Mesenteric fat pad (tissue), 1 donor: ENCODE measurements around the gene NOX3. TPM values are rescaled to one million over a fixed set of nuclear protein-coding genes. Genes with fewer than 3 reads are reported as not detected.
"Not testable (repeated sequence)": the region's sequence is repeated elsewhere in the genome, so short reads cannot be mapped to it uniquely, and the experiment has no call there.

Experiments used
- DNase-seq: peaks from one replicate; pipeline ENCODE4 v3.0.0-alpha.2; 2020; ENCODE audit warnings: low spot score
- total RNA-seq: library from RNA; stranded (reverse); fragmentation: NEBNext Ultra II Directional; extraction: Animal tissue kit (Norgen Biotek cat#: 25700); gene quantifications from one replicate; pipeline ENCODE4 v1.2.1, GENCODE V29; 2021
- donor health status: DM: yes; HTN: yes; CAD: no.

Gene NOX3
- total RNA-seq, 1 donor from 2014 or later: not detected

DNA sequence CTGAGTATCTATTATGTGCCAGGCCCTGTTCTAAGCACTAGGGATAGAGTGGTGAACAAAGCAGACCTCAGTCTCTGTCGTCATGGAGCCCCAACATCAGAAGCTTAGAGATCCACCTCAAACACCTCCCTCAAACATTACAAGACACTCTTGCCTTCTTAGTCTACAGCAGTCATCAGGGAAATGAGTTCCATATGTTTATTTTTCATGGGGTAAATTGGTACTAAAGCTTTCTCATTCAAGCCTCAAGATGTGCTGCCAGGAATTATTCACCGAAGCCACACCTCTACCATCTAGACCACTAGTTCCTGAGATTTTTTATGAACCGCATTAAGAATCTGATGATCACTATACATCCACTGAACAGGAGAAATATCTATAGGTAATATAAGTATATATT lies 82.4 kb downstream of the NOX3 start:
- no peak for DNase-seq

DNA sequence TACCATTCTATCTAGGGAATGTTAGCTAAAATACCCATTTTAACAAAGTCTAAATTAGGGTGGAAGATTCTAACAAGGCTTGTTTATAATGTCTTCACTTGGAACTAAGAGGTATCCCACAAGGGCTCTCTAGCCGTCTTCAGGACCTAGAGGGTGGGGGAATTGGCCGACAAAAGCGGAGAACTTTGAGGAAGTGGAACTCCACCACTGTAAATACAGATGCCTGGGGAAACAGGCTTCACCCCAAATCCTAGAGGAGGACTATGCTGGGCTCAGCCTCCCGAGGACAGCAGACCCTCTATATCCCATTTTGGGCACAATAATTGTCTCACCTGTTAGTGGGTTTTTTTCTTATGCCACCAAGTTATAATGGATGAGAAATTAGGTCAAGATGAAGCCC lies 83.4 kb downstream of the NOX3 start:
- DNase-seq: no peak

DNA sequence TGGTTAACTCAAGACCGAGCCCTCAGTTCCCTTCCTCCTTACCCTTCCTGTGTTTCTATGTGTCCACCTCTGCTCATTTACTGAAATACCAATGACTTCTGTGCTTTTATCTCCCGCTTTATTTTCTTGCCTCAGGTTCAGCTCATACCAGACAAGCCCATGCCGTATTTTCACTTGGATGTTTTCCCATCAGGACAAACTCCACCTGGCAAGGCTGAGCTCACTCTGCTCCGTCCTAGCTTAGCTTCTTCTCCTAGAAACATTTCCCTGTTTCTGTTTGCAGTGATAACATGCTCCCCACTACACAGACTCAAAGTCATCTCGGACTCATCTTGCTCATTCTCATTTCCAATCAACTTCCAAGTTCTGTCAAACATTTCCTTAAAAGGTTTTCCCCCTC lies 84.4 kb downstream of the NOX3 start:
- no peak for DNase-seq

DNA sequence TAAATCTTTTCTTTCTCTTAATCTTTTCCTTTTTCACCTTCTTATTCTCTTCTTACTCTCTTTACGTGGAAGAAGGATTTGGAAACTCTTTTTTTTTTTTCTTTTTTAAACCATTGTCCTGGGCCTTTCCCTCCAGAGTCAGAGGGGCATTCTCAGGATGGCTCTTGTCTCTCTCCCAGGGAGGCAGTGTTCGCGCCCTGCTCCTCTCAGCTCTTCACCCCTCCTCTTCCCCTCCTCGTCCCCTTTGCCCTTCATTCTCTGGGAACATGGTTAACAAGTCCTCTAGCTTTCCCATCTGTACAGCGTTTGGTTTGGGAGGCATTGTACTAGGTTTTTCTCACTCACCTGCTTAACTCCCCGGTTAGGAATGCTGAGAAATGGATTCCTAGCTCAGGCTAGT lies 89.3 kb downstream of the NOX3 start:
- DNase-seq: no peak

DNA sequence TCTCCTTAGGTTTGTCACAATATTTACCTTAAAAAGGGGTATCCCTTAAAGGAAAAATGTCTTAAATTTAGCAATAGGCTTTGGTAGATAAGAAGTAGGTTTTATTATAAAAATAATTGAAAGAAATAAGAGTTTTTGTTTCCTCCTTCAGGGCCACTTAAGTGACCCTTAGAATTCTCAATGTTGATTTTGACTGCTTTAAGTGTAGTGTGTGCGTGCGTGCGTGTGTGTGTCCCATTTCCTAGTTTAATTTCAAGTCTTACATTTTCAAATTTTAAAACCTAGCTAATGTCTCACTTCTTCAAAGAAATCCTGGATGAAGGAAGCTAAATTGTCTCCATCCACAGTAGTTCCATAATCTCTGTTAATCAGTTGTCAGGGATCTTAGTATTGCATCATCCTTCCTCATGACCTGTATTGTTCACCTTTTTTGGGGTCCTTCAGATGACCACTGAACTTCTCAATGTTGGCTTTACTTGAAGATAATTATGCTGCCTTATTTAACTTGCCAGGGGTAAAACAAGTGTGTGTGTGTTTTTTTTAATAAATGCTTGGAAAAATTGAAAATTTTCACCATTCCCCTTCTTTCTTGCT lies 90.7 kb downstream of the NOX3 start:
- DNase-seq: no peak

DNA sequence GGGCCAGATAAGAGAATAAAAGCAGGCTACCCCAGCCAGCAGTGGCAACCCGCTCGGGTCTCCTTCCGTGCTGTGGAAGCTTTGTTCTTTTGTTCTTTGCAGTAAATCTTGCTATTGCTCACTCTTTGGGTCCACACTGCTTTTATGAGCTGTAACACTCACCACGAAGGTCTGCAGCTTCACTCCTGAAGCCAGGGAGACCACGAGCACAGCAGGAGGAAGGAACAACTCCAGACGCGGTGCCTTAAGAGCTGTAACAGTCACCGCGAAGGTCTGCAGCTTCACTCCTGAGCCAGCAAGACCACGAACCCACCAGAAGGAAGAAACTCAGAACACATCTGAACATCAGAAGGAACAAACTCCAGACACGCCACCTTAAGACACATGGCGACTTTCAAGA lies 91.6 kb downstream of the NOX3 start:
- not testable (repeated sequence) for DNase-seq

DNA sequence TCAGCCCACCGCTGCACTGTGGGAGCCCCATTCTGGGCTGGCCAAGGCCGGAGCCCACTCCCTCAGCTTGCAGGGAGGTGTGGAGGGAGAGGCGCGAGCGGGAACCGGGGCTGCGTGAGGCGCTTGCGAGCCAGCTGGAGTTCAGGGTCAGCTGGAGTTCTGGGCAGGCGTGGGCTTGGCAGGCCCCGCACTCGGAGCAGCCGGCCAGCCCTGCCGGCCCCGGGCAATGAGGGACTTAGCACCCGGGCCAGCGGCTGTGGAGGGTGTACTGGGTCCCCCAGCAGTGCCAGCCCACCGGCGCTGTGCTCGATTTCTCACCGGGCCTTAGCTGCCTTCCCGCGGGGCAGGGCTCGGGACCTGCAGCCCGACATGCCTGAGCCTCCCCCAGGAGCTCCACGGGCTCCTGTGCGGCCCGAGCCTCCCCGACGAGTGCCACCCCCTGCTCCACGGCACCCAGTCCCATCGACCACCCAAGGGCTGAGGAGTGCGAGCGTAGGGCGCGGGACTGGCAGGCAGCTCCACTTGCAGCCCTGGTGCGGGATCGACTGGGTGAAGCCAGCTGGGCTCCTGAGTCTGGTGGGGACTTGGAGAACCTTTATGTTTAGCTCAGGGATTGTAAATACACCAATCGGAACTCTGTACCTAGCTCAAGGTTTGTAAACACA lies 92.5 kb downstream of the NOX3 start:
- not testable (repeated sequence) for DNase-seq

DNA sequence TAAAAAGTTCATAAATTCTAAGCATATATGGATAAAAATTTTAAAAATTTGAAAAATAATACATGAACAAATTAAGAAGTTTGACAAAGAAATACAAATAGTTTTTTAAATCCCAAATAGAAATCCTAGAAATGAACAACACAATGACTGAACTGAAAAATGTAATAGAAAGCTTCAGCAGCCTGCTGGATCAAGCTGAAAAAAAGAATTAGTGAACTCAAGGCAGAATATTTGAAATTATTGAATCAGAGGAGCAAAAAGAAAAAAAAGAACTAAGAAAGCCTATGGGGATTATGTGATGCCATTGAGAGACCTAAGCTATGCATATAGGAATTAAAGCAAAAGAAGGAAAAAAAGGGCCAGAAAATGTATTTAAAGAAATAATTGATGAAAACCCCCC lies 101.5 kb downstream of the NOX3 start:
- DNase-seq: no peak

DNA sequence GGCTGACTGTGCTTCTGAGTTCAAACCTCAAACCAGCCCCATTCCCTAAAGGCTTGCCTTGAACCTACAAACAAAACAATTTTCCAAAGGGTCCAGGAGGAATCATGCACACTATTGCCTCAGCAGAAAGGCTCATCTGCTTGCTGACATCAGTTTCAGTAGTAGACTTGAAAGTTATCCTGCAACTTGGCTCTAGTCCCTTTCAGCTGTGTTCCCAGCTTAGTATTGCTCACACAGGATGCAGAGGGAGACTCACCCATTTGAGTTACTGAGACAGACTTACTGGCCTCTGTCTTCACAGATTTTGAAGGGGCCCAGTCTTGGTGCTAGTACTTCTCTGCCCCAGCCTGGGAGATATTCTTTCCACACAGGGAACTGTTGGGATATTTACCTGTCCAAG lies 102.8 kb downstream of the NOX3 start:
- no peak for DNase-seq

DNA sequence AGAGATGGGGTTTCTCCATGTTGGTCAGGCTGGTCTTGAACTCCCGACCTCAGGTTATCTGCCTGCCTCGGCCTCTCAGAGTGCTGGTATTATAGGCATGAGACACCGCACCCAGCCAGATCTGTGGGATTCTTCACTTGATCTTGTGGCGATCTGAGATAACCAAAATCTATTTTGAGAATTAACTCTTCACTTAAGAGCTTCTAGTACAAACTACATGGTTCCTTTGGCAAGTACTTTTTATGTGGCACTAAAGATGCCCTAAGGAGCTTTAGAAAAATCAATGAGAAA lies 103.6 kb downstream of the NOX3 start:
- no peak for DNase-seq

DNA sequence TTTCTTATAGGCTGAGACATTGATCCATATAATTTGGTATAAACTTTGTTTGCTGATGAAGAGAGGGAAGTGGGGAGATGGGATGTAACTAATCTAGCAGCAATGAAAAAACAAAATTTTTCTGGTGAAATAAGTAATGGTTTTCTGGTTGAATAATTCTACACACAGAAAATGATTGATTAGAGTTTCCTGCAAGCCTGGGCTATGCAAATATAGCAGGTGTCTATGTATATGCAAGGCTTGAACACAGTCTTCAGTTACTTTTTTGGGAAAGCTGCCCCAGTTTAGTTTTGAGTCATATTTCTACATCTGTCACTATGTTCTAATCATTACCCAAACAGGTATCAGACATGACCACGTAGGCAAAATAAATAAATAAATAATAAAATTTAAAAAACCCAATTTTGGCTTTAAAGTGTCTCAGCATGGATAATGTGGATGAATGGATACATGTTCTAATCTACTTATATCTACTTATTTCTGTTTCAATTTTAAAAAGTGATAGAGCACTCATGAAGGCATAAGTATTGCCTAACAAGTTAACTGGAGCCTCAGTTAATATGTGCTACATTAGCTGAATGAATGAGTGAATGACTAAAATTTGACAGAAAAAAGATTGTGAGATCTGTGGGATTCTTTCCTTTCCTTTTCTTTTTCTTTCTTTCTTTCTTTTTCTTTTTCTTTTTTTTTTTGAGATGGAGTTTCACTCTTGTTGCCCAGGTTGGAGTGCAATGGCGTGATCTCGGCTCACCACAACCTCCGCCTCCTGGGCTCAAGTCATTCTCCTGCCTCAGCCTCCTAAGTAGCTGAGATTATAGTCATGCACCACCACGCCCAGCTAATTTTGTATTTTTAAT lies 104.1 kb downstream of the NOX3 start:
- no peak for DNase-seq

DNA sequence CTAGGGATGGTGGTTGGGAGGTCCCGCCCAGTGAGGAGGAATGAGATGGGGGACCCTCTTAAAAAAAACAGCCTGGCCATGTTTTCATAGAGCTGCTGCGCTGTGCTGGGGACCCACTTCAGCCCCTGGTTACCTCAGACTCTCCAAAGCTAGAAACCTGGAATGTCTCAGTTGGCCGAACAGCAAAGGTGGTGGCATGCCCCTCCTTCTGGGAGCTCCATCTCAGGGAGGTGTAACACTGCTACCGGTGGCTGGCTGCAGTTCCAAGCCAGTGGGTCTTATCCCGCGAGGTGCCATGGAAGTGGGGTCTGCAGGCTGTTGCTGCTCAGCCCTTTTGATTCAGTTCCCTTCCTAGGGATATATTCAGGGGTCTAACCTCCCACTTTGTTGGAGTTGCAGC lies 105.7 kb downstream of the NOX3 start:
- DNase-seq: no peak

DNA sequence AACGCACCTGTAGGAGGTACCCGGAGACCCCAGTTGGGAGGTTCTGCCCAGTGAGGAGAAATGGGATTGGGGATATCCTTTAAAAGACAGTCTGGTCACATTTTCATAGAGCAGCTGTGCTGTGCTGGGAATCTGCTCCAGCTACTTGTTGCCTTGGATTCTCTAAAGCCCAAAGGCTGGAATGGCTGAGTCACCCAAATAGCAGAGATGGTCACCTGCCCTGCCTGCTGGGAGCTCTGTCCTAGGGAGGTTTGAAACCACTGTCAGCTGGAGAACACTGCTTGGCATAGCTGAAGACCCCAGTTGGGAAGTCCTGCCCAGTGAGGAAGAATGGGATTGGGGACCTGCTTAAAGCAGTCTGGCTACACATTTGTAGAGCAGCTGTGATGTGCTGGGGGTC lies 106.5 kb downstream of the NOX3 start:
- no peak for DNase-seq

DNA sequence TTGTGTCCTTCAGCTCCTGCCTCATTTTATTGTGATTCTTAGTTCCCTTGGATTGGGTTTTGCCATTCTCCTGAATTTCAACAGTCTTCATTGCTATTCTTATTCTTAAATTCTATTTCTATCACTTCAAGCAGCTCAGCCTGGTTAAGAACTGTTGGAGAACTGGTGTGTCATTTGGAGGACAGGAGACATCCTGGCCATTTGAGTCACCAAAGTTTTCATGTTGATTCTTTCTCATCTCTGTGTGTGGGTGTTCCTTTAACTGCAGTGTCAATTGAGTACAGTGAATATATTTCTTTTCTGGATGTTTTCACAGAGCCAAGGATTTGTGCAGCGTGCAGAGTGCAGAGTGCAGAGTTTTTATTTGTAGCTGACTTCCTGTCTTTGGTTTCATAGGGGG lies 107.8 kb downstream of the NOX3 start:
- no peak for DNase-seq

DNA sequence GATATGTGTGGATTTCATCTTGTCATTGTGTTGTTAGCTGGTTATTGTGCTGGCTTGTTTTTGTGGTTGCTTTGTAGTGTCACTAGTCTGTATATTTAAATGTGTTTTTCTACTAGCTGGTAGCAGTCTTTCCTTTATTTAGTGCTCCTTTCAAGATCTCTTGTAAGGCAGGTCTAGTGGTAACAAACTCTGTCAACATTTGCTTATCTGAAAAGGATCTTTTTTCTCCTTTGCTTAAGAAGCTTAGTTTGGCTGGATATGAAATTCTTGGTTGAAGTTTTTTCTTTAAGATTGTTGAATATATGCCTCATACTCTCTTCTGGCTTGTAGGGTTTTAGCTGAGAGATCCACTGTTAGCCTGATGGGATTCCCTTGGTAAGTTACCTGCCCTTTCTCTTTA lies 108.7 kb downstream of the NOX3 start:
- no peak for DNase-seq

Other genes with a start within 250 kb of the NOX3 start
- not detected for gene CLDN20, start 191.8 kb downstream of the NOX3 start, total RNA-seq
- 12.5 TPM for gene TFB1M, start 141.4 kb downstream of the NOX3 start, total RNA-seq